ENCODE measurements around the gene DHRS7B.

Gene DHRS7B

DNA sequence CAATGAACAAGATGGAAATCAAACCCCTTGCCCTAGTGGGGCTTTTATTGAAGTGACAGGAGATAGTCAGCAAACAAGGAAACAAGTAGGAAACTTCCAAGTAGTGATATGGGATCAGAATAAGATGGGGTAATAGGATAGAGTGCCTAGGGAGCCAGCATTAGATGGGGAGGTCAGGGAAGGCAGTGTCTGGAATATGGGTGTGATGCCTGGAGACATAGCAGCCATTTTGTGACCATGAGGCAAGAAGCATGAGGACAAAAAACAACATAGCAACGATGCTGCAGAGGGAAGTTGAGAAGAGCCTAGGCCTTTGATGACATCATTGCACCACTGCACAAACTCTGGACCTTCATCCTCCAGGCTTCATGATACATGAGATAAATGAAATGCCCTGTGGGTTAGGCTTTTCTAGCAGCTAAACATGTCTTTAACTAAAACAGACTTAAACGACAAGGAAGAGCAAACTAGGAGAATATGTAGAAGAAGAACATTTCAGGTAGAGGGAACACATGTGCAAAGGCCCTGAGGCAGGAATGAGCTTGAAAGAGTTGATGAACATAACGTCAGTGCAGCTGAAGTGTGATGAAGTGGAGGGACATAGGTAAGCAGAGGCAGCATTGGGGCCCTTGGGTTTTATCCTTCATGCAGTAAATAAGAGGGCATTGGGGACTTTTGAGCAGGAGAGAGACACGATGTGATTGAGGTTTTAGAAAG, 105.4 kb downstream of the DHRS7B start:
- TF ChIP-seq, protein P1, sequence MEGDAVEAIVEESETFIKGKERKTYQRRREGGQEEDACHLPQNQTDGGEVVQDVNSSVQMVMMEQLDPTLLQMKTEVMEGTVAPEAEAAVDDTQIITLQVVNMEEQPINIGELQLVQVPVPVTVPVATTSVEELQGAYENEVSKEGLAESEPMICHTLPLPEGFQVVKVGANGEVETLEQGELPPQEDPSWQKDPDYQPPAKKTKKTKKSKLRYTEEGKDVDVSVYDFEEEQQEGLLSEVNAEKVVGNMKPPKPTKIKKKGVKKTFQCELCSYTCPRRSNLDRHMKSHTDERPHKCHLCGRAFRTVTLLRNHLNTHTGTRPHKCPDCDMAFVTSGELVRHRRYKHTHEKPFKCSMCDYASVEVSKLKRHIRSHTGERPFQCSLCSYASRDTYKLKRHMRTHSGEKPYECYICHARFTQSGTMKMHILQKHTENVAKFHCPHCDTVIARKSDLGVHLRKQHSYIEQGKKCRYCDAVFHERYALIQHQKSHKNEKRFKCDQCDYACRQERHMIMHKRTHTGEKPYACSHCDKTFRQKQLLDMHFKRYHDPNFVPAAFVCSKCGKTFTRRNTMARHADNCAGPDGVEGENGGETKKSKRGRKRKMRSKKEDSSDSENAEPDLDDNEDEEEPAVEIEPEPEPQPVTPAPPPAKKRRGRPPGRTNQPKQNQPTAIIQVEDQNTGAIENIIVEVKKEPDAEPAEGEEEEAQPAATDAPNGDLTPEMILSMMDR (IDR thresholded peaks at IDR 0.05; ENCODE audit: extremely low read depth, missing control alignments) = no peak

DNA sequence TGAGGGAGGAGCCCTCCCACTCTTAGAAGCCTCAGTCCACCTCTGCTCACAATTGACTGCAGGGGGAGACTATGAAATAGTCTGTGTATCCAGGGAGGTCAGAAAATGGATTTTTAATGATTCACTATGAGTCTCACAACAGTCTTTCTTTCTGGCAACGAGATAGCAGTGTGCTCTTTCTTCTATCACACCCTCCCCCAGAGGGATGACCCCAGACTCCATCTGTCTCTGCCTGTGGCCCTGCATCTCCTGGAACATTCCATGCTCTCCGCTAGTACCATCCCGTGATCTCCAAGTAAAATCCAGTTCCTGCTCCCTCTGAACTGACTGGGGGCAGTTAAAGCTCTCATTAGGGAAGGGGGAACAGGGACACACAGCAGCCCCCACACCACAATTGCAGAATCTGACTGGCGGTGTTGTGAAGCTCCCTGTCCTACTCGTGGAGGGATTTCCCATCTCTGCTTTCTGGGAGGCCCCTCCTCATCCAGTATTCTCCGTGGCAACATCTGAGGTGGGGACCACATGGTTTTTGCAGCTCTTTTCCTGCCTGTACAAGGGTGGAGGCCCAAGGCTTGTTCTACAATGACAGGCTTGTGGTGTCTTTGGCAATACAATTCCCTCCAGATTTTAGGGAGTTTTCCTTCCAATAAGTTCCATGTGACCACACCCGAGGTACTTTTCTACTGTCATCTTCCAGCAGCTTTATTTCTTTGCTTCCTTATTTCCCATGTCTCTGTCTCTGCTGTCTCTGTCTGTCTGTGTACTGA, 107.0 kb downstream of the DHRS7B start:
- TF ChIP-seq, protein P1 (IDR thresholded peaks at IDR 0.05; ENCODE audit: extremely low read depth, missing control alignments) = no peak
- no peak for DNase-seq (ENCODE audit: low spot score)

More for the DNA sequence above, 105.4 kb downstream of the DHRS7B start:
- DNase-seq (ENCODE audit: low spot score) = no peak

DNA sequence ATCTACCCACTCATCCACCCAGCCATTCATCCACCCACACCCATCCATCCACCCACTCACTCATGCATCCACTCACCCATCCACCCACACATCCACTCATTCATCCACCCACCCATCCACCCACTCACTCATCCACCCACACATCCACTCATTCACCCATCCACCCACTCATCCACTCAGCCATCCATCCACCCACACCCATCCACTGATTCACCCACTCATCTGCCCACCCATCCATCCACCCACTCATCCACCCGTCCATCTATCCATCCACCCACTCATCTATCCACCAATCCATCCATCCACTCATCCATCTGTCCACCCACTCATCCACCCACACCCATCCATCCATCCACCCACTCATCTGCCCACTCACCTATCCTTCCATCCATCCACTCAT, 109.2 kb downstream of the DHRS7B start:
- DNase-seq (ENCODE audit: low spot score) = no peak
- TF ChIP-seq, protein P1 (IDR thresholded peaks at IDR 0.05; ENCODE audit: extremely low read depth, missing control alignments) = no peak

DNA sequence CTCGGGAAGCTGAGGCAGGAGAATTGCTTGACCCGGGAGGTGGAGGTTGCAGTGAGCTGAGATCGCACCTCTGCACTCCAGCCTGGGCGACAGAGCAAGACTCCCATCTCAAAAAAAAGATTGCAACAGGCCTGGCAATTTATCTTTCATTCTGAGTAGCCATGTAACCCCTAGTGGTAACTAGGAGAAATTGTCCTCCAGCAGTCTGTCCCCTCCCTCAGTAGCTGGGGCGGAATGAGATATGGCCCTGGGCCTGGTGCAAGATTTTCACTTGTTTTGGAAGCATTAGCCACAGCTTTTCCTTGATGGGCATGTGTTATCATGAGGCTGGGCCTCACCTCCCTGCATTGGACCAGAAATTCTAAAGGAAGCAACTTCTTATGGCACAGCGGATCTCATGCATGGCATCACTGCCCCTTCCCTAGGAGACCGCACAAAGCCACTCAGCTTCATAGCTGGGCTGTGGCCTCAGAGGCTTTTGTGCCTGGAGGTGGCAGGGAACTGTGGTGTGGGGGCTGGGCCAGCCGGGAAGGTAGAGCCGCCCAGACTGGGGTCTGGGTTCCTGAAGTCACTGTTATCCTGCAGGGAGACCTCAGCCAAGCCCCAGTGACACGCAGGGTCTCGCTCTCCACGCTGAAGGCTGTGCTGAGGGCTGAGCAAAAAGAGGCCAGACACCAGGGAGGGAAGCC, 113.1 kb downstream of the DHRS7B start:
- DNase-seq (ENCODE audit: low spot score) = peak; percentile 59
- TF ChIP-seq, protein P1 (IDR thresholded peaks at IDR 0.05; ENCODE audit: extremely low read depth, missing control alignments) = no peak

DNA sequence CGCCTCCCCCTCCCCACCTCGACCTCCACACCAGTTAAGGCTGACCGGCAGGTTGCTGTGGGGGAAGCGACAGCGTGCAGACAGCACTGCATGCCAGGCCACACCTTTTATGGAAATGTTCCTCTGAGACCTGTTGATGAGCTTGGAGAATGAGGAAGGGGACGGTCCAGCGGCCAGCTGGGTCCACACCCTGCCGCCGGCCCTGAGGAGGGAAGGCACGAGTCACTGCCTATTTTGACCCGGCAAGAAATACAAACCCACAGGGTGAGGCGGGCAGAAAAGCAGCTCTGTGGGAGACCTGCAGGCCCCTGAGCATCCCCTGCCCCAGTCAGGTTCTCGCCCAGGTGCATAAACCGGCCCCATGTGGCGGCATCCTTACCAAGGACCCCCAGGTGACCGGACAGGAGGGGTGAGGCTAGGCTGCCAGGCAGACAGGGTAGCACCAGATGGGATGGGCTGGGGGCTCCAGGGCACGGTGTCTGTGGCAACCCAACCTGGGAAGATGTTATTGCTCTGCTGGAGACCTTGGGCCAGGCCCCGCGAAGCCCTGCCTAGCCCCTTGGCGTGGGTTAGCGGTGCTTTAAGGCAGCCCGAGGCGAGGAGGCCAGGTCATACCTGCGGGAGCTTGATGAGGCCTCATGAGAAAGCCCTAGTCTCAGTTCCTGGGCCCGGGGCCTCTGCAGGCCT, 113.7 kb downstream of the DHRS7B start:
- no peak for DNase-seq (ENCODE audit: low spot score)
- TF ChIP-seq, protein P1 (IDR thresholded peaks at IDR 0.05; ENCODE audit: extremely low read depth, missing control alignments) = no peak

Measured in GM20000 (cell line).